ENCODE data around the gene CAMK2D. TPM values are rescaled to one million over a fixed set of nuclear protein-coding genes. Genes with fewer than 3 reads are reported as not detected.

The CAMK2D gene
- polyA plus RNA-seq, 3 donors, result 10.4 to 30.6 (median 19.6) TPM

DNA sequence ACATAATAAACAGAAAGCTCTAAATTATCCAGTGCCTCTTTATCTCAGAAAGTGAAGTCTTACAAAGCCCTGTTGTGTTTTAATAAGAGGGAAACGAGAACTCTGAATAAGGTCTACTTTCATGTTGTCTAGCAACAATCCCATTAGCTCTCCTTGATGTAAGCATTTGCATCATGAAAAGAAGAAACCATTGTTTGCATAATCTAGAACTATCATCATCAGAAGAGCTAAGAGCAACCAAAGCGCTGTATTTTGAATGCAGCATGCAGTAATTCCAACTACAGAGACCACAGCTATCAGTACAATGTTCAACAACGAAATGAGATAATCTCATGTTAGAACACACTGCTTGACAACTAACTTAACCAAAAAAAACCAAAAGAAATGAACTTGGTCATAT, 257.1 kb downstream of the CAMK2D start:
- Mint-ChIP-seq H3K4me3 (no peak overlapping the region), H3K27ac (no peak overlapping the region), H3K36me3 (peaks cover 5 to 6% of the 10 kb centered on the region in 2 donors), H3K27me3 (ENCODE audit: low read depth in 3 of 3) (no peaks in the 10 kb centered on the region), H3K4me1 (no peaks in the 10 kb centered on the region), H3K9me3 (peaks cover 0 to 5% (median 0%) of the 10 kb centered on the region in 7 donors)
- H3K9me3 ChIP-seq (replicated peaks in 1 of 2; ENCODE audit: control insufficient read depth in 1 of 2, insufficient read depth in 1 of 2, low read length in 2 of 2), result no peaks in the 10 kb centered on the region
- H3K79me2 ChIP-seq (ENCODE audit: insufficient read depth, low read length), result no peaks in the 10 kb centered on the region
- no peaks in the 10 kb centered on the region for H3K4me1 ChIP-seq (ENCODE audit: control insufficient read depth in 1 of 2, insufficient read depth in 2 of 2, low read length in 2 of 2)
- no peak overlapping the region for H2AFZ ChIP-seq (ENCODE audit: insufficient read depth, low read depth, low read length, poor library complexity, severe bottlenecking)
- no peak for TF ChIP-seq CTCF (IDR thresholded peaks at IDR 0.05)
- no peaks in the 10 kb centered on the region for H4K20me1 ChIP-seq (ENCODE audit: insufficient read depth, low read length)
- H3K9ac ChIP-seq (ENCODE audit: insufficient read depth, low read length, poor library complexity, severe bottlenecking), result no peak overlapping the region
- no peaks in the 10 kb centered on the region for H3K36me3 ChIP-seq (replicated peaks in 1 of 2; ENCODE audit: control insufficient read depth in 1 of 2, insufficient read depth in 2 of 2, low read length in 2 of 2)
- WGBS (ENCODE audit: insufficient coverage), result 100% methylated on average over 2 of the region's 3 CpGs
- H3K27ac ChIP-seq (ENCODE audit: low read depth in 1 of 2, low read length in 2 of 2), result no peak overlapping the region
- no peak for DNase-seq
- intact Hi-C loops (cut with micrococcal nuclease), result no loop called here
- no peaks in the 10 kb centered on the region for H3K27me3 ChIP-seq (ENCODE audit: control insufficient read depth in 2 of 2, insufficient read depth in 2 of 2, low read length in 2 of 2)
- H3K4me2 ChIP-seq (replicated peaks; ENCODE audit: extremely low read depth, low read length, poor library complexity, severe bottlenecking), result no peak overlapping the region
- no peak overlapping the region for H3K4me3 ChIP-seq (replicated peaks in 1 of 3; ENCODE audit: low read depth in 2 of 3, low read length in 3 of 3)

DNA sequence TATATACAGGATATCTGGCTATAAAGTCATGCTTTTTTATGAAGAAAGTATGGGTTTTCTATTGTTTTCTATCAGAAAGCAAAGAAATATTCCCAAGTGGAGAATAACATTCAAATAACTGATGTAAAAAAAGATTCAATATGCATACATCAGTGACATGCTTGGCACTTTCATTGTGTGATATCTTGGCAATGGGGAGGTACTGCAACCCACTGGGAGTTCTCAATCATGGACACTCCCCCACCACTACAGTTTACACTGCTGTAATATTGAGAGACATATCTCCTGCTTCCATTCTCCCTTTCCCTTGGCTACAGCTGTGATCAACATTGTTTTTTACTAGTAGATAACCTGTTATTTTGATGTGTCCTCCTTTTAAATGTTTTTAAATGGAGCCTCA, 257.8 kb downstream of the CAMK2D start:
- Histone ChIP-seq H3K4me2 (replicated peaks; ENCODE audit: extremely low read depth, low read length, poor library complexity, severe bottlenecking) (no peak overlapping the region), H2AFZ (ENCODE audit: insufficient read depth, low read depth, low read length, poor library complexity, severe bottlenecking) (no peak overlapping the region), H4K20me1 (ENCODE audit: insufficient read depth, low read length) (no peaks in the 10 kb centered on the region), H3K27me3 (ENCODE audit: control insufficient read depth in 2 of 2, insufficient read depth in 2 of 2, low read length in 2 of 2) (no peaks in the 10 kb centered on the region), H3K36me3 (replicated peaks in 1 of 2; ENCODE audit: control insufficient read depth in 1 of 2, insufficient read depth in 2 of 2, low read length in 2 of 2) (no peaks in the 10 kb centered on the region), H3K4me3 (replicated peaks in 1 of 3; ENCODE audit: low read depth in 2 of 3, low read length in 3 of 3) (no peak overlapping the region), H3K27ac (ENCODE audit: low read depth in 1 of 2, low read length in 2 of 2) (no peak overlapping the region), H3K9ac (ENCODE audit: insufficient read depth, low read length, poor library complexity, severe bottlenecking) (no peak overlapping the region), H3K4me1 (ENCODE audit: control insufficient read depth in 1 of 2, insufficient read depth in 2 of 2, low read length in 2 of 2) (no peaks in the 10 kb centered on the region), H3K79me2 (ENCODE audit: insufficient read depth, low read length) (no peaks in the 10 kb centered on the region), H3K9me3 (replicated peaks in 1 of 2; ENCODE audit: control insufficient read depth in 1 of 2, insufficient read depth in 1 of 2, low read length in 2 of 2) (no peaks in the 10 kb centered on the region)
- no peaks in the 10 kb centered on the region for H3K27me3 Mint-ChIP-seq (ENCODE audit: low read depth in 3 of 3)
- H3K4me1 Mint-ChIP-seq, result no peaks in the 10 kb centered on the region
- H3K4me3 Mint-ChIP-seq, result no peak overlapping the region
- DNase-seq, result no peak
- no peak overlapping the region for H3K27ac Mint-ChIP-seq
- peaks cover 0 to 5% (median 0%) of the 10 kb centered on the region in 7 donors for H3K9me3 Mint-ChIP-seq
- intact Hi-C loops (cut with micrococcal nuclease), result no loop called here
- no peak for TF ChIP-seq CTCF (IDR thresholded peaks at IDR 0.05)
- H3K36me3 Mint-ChIP-seq, result peaks cover 4 to 6% of the 10 kb centered on the region in 2 donors

All from CD14-positive monocyte (primary cell).